ENCODE data around the gene CCSAP. TPM values are rescaled to one million over a fixed set of nuclear protein-coding genes. Genes with fewer than 3 reads are reported as not detected.

Gene CCSAP
- total RNA-seq, 1 experiment from 2014 or later, result 8.5 TPM

DNA sequence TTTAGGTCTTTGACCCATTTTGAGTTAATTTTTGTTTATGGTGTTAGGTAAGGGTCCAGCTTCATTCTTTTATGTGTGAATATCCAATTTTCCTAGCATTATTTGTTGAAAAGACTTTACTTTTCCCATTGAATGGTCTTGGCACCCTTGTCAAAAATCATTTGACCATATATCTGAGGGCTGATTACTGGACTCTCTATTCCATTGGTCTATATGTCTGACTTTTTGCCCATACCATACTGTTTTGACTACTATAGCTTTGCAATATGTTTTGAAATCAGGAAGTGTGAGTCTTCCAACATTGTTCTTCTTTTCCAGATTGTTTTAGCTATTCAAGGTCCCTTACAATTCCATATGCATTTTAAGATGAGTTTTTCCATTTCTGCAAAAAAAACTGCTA is 11.4 kb upstream of the CCSAP start:
- Histone ChIP-seq H2BK20ac (ENCODE audit: low read depth, low read length, poor library complexity, severe bottlenecking) (no peak overlapping the region), H2AFZ (ENCODE audit: low read length) (no peak overlapping the region), H2AK5ac (ENCODE audit: insufficient read length, low read length) (no peak overlapping the region), H3T11ph (ENCODE audit: low read length) (no peak overlapping the region), H2BK15ac (ENCODE audit: low read depth, low read length) (no peak overlapping the region), H3K4me2 (ENCODE audit: insufficient read depth, insufficient read length, low read length) (no peak overlapping the region), H3K27me3 (ENCODE audit: insufficient read depth, low read length) (no peaks in the 10 kb centered on the region), H4K8ac (replicated peaks; ENCODE audit: insufficient read length, low read depth, low read length) (no peak overlapping the region), H3K23me2 (ENCODE audit: insufficient read length, low read depth, low read length, poor library complexity, severe bottlenecking) (no peaks in the 10 kb centered on the region), H3K9me3 (ENCODE audit: control insufficient read depth, low read depth, low read length) (no peaks in the 10 kb centered on the region), H3K9ac (ENCODE audit: extremely low read depth, insufficient read length, low read length) (no peak overlapping the region), H3K4me1 (ENCODE audit: insufficient read depth, low read length) (no peaks in the 10 kb centered on the region; the same call in 1 of the 2 replicates), H2BK12ac (ENCODE audit: insufficient read length, low read depth, low read length) (no peak overlapping the region), H2BK120ac (ENCODE audit: low read depth, low read length, poor library complexity, severe bottlenecking) (no peak overlapping the region), H3K4ac (ENCODE audit: low read depth, low read length) (no peak overlapping the region), H3K14ac (ENCODE audit: insufficient read depth, low read length) (no peak overlapping the region), H3K79me1 (ENCODE audit: insufficient read depth, low read depth, low read length, poor library complexity, severe bottlenecking) (no peaks in the 10 kb centered on the region), H3K56ac (ENCODE audit: insufficient read length, low read depth, low read length) (no peak overlapping the region), H3K18ac (ENCODE audit: insufficient read length, low read depth, low read length) (no peak overlapping the region), H3K79me2 (ENCODE audit: insufficient read depth, low read length) (no peaks in the 10 kb centered on the region), H2BK5ac (ENCODE audit: insufficient read length, low read length) (no peak overlapping the region), H3K27ac (ENCODE audit: insufficient read length, low read depth, low read length) (no peak overlapping the region), H4K20me1 (ENCODE audit: control insufficient read depth, insufficient read depth, insufficient read length) (no peaks in the 10 kb centered on the region), H4K91ac (ENCODE audit: insufficient read length, low read depth, low read length) (no peak overlapping the region), H3K23ac (ENCODE audit: insufficient read length, low read depth, low read length) (no peak overlapping the region), H4K5ac (ENCODE audit: insufficient read length, low read depth, low read length) (no peak overlapping the region)
- Mint-ChIP-seq H3K9me3 (peaks cover 6 to 15% of the 10 kb centered on the region in 2 experiments), H3K4me1 (peaks cover 6 to 10% of the 10 kb centered on the region in 2 experiments), H3K4me3 (no peak overlapping the region), H3K27ac (no peak overlapping the region), H3K36me3 (ENCODE audit: insufficient read depth in 1 of 3, low read depth in 3 of 3) (no peaks in the 10 kb centered on the region), H3K27me3 (ENCODE audit: low read depth) (peaks cover 4% of the 10 kb centered on the region)
- DNase-seq, result no peak
- TF ChIP-seq, protein P1, sequence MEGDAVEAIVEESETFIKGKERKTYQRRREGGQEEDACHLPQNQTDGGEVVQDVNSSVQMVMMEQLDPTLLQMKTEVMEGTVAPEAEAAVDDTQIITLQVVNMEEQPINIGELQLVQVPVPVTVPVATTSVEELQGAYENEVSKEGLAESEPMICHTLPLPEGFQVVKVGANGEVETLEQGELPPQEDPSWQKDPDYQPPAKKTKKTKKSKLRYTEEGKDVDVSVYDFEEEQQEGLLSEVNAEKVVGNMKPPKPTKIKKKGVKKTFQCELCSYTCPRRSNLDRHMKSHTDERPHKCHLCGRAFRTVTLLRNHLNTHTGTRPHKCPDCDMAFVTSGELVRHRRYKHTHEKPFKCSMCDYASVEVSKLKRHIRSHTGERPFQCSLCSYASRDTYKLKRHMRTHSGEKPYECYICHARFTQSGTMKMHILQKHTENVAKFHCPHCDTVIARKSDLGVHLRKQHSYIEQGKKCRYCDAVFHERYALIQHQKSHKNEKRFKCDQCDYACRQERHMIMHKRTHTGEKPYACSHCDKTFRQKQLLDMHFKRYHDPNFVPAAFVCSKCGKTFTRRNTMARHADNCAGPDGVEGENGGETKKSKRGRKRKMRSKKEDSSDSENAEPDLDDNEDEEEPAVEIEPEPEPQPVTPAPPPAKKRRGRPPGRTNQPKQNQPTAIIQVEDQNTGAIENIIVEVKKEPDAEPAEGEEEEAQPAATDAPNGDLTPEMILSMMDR (conservative IDR thresholded peaks at IDR 0.05), result no peak
